Spleen (tissue), 7 donors: ENCODE data around the gene MCM5.

Experiments
- CTCF ChIP-seq, 11 experiments: fragments of 200-600 bp in 7 of 11; fragments of 450-650 bp in 4 of 11; sonication (generic) in 4 of 11; IDR thresholded peaks in 8 of 11; conservative IDR thresholded peaks in 3 of 11; 1 replicate in 7 of 11; 2 replicates in 4 of 11; pipeline versions ENCODE4 v1.4.0 to v1.8.0; 2016 to 2021; ENCODE audit warnings: antibody characterized with exemption in 11 of 11, inconsistent platforms in 4 of 11, mild to moderate bottlenecking in 1 of 11
- POLR2AphosphoS5 ChIP-seq, 3 donors: sonication (generic); formaldehyde crosslinking; IDR thresholded peaks; one replicate each; pipeline ENCODE4 v1.5.1; 2017; ENCODE audit warnings: antibody characterized with exemption in 3 of 3
- donor health status: DM: no; HTN: no; CAD: no; lungs with moderate emphysema.
- donor health status: DM: no; HTN: no; CAD: no.
- donor health status: DM: no; HTN: no; CAD: no.

- TF ChIP-seq POLR2AphosphoS5 (IDR thresholded peaks at IDR 0.05) (peak in 1 of 3 donors; percentile 38), CTCF (IDR thresholded peaks at IDR 0.05 in 8 of 11, conservative IDR thresholded peaks at IDR 0.05 in 3 of 11) (no peak)
Measured at GRCh38 chr22:35377735-35378134, 22.2 kb upstream of the MCM5 start.
